ENCODE results near the gene PTCH1.

Gene PTCH1

GRCh38 chr9:95465115-95465514 lies 51.7 kb downstream of the PTCH1 start:
- no peak for TF ChIP-seq POLR2AphosphoS5 (IDR thresholded peaks at IDR 0.05; ENCODE audit: low read depth)
- no peak for TF ChIP-seq SPI1 (IDR thresholded peaks at IDR 0.05; ENCODE audit: borderline replicate concordance, low read depth)
- no peak for TF ChIP-seq GABPA (IDR thresholded peaks at IDR 0.05; ENCODE audit: low read depth)
- TF ChIP-seq CTCF (IDR thresholded peaks at IDR 0.05; ENCODE audit: insufficient read depth, low read length): no peak
- TF ChIP-seq REST (IDR thresholded peaks at IDR 0.05; ENCODE audit: insufficient replicate concordance, low read depth): no peak
- H3K4me3 ChIP-seq (replicated peaks; ENCODE audit: insufficient read depth, low read length): no peak overlapping the region
- peaks cover 22% of the 10 kb centered on the region for H3K27me3 ChIP-seq (ENCODE audit: insufficient read depth, poor library complexity, severe bottlenecking)
- H3K27ac ChIP-seq (replicated peaks): no peak overlapping the region
- no peak for DNase-seq (ENCODE audit: low read depth in 1 of 2, low spot score in 1 of 2)

GRCh38 chr9:95463148-95464060 lies 53.4 kb downstream of the PTCH1 start:
- TF ChIP-seq REST (IDR thresholded peaks at IDR 0.05; ENCODE audit: insufficient replicate concordance, low read depth): no peak
- TF ChIP-seq POLR2AphosphoS5 (IDR thresholded peaks at IDR 0.05; ENCODE audit: low read depth): no peak
- no peak for TF ChIP-seq GABPA (IDR thresholded peaks at IDR 0.05; ENCODE audit: low read depth)
- no peak for TF ChIP-seq SPI1 (IDR thresholded peaks at IDR 0.05; ENCODE audit: borderline replicate concordance, low read depth)
- no peak for TF ChIP-seq CTCF (IDR thresholded peaks at IDR 0.05; ENCODE audit: insufficient read depth, low read length)
- no peak overlapping the region for H3K27ac ChIP-seq (replicated peaks)
- H3K27me3 ChIP-seq (ENCODE audit: insufficient read depth, poor library complexity, severe bottlenecking): peaks cover 24% of the 10 kb centered on the region
- DNase-seq (ENCODE audit: low read depth in 1 of 2, low spot score in 1 of 2): no peak
- no peak overlapping the region for H3K4me3 ChIP-seq (replicated peaks; ENCODE audit: insufficient read depth, low read length)

- DNase-seq (ENCODE audit: low read depth in 1 of 2, low spot score in 1 of 2): peak; percentile 87 to 93
Observed at GRCh38 chr9:95462249-95463147, 54.3 kb downstream of the PTCH1 start.

More at GRCh38 chr9:95462249-95463147, 54.3 kb downstream of the PTCH1 start:
- Histone ChIP-seq H3K27ac (replicated peaks) (no peak overlapping the region), H3K27me3 (ENCODE audit: insufficient read depth, poor library complexity, severe bottlenecking) (peaks cover 24% of the 10 kb centered on the region), H3K4me3 (replicated peaks; ENCODE audit: insufficient read depth, low read length) (no peak overlapping the region)
- no peak for TF ChIP-seq CTCF (IDR thresholded peaks at IDR 0.05; ENCODE audit: insufficient read depth, low read length)
- TF ChIP-seq SPI1 (IDR thresholded peaks at IDR 0.05; ENCODE audit: borderline replicate concordance, low read depth): peak; percentile 69; the same call in 1 of the 2 replicates
- no peak for TF ChIP-seq REST (IDR thresholded peaks at IDR 0.05; ENCODE audit: insufficient replicate concordance, low read depth)
- TF ChIP-seq GABPA (IDR thresholded peaks at IDR 0.05; ENCODE audit: low read depth): peak; percentile 57
- peak; percentile 99 for TF ChIP-seq POLR2AphosphoS5 (IDR thresholded peaks at IDR 0.05; ENCODE audit: low read depth)
